Superior temporal gyrus (tissue), 1 donor: ENCODE measurements around the gene TMEM31.
"Not testable (repeated sequence)": the region's sequence is repeated elsewhere in the genome, so short reads cannot be mapped to it uniquely, and the experiment has no call there.

Experiments used
- DNase-seq: peaks from one replicate; pipeline ENCODE4 v3.0.0-alpha.2; 2016; ENCODE audit errors: extremely low spot score

The TMEM31 gene

DNA sequence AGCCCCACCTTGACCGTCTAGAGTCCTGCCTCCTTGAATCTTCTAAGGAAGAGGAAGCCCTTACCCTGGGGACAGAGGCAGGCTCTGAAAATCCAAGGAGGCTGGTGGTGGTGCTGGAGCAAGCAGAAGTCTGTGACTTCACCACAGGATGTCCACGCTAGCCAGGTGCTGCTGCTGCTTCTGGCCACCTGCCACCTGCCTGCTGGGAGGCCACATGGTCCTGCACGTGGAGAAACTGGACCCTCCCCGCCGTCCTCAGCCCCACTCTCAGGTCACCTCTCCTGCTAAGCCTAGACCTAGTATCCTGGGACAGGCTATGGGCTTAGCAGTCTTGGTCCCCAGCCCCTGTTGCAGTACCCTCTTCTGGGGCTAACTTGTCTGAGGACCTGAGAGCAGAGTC is 15.8 kb downstream of the TMEM31 start:
- no peak for DNase-seq

DNA sequence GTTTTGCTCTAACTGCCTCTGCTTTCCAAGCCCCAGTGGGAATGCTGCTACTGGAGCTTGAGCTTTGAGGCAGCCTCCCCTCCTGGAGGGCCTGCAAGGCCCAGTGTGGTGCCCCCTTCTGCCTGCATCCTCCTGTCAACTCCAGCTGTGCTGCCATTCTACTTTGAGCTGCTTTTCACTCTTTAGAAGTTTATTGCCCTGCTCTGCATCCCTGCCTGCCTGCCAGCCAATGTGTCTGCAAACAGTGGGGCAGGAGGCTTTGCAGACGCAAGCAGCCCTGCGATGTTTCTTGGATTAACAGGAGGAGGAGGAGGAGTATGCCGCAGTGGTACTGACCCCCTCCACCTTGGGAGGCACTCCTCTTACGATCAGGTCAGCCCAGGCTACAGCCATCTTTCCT is 16.4 kb downstream of the TMEM31 start:
- no peak for DNase-seq

DNA sequence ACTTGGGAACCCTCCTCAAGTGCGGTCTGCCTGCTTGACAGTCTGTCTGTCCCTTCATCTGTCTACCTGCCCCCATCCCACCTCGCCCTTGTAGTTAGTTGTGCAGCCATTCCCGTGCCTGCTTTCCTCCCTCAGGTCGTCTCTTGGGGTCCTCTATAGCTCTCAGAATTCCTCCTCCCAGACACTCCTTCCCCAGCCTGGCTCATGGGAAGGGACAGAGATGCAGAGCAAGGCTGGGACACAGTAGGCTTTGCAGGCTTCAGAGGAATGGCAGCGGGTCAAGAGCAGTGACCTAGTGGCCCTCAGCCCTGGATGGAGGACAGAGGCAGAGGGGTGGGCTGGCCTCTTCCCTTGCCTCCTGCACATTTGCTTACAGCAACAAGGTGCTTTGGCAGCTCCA is 18.3 kb downstream of the TMEM31 start:
- DNase-seq: no peak

DNA sequence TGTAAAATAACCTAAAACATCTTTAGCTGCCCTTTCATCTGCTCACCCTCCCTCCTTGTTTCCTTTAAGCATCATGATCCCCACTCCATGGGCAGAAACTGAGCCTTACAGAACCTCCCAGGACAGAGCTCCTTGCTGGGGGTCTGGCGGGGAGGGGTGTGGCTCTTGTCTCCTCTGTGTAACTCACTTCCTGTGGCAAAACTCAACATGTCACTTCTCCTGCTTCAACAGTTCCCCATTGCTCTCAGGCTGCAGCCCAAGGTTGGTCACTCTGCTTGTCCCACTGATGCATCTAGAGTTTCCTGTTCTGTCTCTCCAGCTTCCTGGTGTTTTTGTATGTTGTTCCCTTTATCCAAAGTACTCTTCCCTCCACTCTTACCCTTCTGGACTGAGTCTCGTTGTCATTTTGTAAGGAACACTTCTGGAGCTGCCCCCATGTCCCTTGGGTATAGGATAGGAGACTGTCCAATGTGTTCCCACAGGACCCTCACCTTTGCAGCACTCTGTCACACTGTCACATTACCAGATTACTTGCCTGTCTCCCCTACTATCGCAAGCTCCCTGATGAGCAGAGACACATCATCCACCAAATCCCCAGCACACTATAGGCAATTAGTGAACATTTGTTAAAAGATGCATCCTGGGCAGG is 19.6 kb downstream of the TMEM31 start:
- DNase-seq: no peak

DNA sequence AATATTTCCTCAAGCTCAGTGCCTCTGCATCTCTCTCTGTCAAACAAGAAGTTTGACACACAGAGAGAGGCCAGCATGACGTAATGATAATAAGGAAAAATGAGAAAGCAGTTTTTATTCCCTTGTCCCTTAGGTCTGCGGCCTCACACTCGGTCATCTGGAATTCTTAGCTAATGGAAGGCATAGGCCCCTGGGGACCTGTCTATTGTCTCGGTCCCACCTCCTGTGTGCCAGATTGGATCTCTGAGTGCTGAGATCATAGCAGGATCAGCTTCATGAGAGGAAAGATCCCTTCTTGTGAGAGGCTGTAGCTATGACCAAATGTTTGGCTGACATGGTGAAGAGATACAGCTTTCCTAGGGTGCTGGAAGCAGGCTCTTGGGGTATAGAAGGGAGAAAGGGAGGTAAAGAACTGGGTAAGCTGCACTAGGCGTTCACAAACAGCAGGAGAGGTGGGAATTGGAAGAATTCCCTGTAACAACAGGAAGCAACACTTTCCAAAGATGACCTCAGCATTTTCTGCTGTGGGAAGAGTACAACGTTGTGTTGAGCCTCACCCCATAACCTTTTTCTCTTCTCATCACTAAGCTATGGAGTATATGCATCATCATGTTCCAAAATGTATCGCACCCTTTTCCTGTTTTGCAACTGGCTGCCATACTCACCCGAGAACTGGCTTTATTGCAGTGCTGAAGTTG is 20.2 kb downstream of the TMEM31 start:
- no peak for DNase-seq

DNA sequence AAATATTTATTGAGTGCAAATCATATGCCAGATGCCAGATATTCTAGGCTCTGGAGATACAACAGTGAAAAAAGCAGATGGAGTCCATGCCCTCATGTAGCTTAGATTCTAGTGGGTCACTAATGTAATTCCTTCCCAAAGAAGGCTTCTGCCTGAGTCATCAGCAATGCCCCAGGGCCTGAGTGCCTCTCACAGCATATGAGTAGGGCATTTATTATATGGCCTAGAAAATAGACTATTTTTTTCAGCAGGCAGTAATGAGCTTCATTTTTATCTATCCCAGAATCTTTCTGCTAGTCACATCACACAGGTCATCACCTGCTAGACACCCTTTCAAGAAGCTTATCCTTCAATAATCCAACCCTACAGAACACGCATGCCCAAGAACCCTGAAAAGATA is 22.3 kb downstream of the TMEM31 start:
- DNase-seq: no peak

DNA sequence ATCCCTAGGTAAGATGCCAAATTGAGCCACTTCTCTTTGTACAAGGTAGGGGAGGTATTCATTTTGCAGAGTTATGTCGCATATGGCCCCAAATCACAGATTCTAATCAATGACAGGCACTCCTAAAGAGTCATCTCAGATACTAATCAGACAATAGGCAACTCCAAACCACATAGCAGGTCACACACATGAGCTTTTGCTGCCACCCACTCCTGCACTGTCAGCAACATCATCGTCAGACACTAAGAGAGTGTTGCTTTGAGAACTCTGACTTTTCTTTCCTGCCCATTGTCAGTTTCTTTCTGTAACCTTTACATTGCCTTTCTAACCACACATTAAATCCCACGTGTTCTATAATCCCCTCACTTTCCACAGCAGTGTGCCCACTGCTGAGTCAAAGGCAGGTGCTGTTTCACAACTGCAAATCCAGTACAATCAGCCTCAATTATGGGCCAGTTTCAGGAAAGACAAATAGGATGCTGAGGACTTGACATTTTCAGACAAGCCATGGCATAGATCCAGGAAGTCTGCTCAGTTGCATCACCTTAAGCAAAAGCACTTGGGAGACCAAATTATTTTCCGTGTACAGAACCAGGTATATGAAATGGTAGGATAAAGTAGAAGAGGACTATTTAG is 23.5 kb downstream of the TMEM31 start:
- no peak for DNase-seq

DNA sequence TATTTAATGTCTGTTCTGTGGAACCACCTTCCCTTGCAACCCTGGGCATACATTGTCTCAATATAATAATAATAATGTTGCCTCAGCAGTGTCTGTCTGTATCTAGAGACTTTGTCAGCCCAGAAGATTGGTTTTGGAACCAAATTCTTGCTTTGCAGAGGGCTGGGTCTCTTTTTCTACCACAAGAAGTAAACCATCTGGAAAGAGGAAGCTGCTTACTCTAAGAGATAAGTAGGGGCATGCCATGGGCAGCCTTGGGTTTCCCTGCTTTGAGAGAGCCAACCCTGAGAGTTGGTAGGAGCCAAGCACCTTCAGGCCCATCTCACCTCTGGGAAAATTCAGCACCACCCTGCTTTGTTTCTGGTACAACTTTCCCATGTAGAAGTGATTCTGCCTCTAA is 27.0 kb downstream of the TMEM31 start:
- no peak for DNase-seq

DNA sequence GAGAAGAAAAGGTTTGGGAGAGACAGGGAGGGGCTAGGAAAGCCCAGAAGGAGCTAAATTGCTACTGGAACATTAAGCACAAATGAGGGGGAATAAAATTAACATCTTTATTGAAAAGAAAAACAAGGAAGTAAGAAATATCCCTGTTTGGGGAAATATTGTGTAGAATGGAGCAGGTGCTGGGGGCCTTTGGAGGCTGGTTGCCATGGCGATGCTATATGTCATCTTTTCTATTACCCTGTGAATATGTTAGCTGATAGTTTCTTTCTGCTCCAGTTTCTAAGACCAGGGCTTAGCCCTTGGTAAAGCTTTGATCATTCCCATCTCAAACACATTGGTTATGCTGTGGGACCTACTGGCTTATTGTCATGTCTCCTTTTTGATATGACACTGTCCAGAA is 28.7 kb downstream of the TMEM31 start:
- no peak for DNase-seq

DNA sequence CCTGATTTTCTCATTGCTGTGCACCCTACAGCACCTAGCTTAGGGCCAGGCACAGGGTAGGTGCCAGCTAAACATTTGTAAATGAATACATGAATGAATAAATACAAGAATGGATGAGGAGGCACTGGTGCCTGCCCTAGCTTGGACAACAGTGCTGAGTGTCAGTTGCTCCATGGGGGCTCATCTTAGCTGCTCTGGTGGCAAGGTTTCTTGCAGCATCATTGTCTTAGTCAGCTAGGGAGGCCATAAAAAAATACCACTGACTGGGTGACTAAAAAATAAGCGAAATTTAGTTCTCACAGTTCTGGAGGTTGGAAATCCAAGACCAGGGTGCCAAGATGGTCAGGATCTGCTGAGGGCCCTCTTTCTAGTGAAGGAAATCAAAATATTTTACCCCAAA is 31.2 kb downstream of the TMEM31 start:
- DNase-seq: no peak

DNA sequence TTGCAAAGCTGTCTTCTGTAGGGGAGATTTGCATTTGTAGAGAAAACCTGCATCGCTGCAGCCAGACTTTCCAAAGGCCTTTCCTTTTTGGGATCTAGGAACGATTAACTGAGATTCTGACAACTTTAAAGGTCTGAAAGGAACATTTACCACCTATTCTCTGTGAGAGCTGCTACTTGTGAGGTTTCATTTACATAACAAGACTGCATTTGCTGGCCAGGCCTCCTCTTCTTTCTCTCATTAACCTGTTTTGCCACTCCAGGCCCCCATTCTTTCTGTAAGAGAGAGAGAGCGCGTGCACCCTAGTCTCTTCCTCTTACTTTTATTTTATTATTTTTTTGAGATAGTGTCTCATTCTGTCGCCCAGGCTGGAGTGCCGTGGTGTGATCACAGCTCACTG is 31.6 kb downstream of the TMEM31 start:
- DNase-seq: no peak

DNA sequence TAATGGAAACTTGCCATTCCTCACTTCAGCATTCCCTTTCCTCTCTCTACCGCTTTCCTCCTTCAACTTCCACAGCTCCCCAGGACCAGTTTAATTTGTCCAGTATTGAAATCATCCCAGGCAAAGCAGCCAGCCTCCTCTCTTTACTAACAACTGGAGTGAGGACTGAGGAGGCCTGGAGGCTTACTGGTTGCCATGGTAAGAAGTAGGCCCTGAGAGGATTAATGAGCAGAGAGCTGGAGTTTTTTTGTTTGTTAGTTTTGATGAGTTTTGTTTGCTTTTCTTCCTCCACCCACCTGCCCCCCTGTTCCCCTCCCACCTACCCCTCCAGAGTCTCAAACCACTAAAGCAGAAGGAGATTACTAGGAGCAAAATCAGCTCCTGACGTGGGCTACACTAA is 36.5 kb downstream of the TMEM31 start:
- DNase-seq: no peak

DNA sequence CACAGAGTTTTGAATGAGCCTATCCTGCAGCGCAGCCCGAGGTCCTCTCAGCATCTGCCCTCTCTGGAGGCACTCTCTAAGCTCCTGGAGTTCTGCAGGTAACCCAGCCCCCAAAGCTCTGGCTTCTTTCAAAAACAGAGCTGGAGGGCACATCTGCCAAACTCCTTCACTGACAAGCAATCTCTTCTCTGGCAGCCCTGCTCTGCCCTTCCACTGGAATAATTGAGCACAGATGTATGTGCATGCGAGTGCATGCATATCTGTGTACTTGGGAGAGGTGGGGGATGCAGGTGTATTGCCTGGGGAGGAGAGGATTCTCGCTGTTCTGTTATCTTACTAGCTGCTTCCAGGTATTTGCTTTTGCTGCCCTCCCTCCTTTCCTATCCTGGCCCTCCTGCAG is 43.7 kb downstream of the TMEM31 start:
- DNase-seq: no peak

DNA sequence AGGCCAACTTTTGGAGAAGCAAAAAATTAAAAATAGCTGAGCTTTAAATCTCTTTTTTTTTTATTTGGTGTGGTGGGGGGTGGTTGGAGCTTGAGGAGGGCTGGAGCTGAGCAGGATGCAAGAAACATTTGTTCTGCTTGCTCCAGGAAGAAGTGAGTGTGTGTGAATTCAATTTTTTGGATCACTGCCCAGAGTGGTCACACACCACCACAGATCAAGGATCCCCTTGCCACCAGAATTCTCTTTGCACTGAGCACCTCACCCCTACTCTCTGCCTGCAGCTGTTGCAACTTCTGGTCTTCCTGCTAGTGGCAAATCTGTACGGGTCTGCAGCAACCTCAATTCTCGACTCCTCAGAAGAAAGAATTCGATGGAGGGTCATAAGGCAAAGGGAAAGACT is 46.0 kb downstream of the TMEM31 start:
- DNase-seq: no peak

DNA sequence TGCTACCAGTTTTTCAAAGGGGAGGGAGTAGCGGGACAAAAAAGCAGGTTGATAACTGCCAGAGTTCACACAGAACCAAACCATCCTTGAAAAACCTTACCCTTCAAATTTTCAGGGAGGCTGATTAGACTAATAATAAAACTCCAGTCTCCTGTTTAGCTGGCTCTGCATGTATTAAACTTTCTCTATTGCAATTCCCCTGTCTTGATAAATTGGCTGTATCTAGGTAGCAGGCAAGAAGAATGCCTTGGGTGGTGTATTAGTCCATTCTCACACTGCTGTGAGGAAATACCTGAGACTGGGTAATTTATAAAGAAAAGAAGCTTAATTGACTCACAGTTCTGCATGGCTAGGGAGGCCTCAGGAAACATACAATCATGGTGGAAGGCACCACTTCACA is 47.8 kb downstream of the TMEM31 start:
- DNase-seq: no peak

DNA sequence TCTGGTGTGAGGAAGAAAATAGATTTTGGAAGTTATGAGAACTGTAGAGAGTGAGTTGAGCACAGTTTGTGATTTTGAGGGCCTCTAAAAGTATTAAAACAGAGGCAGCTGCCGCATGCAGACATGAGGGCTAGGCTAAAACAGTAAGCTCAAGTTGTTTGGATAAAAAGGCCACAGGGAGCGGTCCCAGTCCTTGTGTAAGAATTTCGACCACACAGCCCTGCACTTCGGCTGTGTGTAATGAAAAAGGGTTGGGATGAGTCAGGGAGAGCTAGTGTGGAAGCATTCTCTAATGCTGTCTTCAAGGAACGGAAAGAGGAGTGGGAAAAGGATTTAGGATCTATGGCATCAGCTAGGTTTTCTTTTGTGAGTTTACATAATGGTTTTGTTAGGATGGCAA is 52.8 kb downstream of the TMEM31 start:
- not testable (repeated sequence) for DNase-seq
